Islet precursor cell (in vitro differentiated cells): ENCODE measurements around the gene CCN6.

Source experiments
- DNase-seq: peaks from one replicate; pipeline ENCODE4 v3.0.0-alpha.2; 2018

The CCN6 gene

DNA sequence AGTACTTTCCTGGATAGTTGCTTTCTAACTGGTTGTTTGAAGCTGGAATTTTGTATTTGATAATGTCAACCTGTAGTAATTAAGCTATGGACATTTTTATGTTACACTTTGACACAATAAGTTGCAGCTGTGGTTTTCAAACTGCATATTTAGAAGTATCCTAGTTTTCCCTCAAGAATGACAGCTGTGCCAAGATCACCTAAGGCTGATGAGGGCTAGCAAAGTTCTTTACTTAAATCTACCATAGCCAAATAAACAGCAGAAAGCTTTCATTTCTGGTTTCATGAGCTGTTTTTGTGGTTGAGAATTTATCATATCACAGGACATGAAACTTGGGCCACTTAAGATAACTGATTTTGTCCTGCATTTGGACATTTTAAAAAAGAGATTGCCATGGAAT, 64.1 kb downstream of the CCN6 start:
- no peak for DNase-seq
